Heart right ventricle (tissue), 16 donors: ENCODE results near the gene C1orf115. TPM values are rescaled to one million over a fixed set of nuclear protein-coding genes. Genes with fewer than 3 reads are reported as not detected.
A peak's percentile ranks its signal among the peaks of the same experiment; 100 is the strongest.
"Not testable (repeated sequence)": the region's sequence is repeated elsewhere in the genome, so short reads cannot be mapped to it uniquely, and the experiment has no call there.

Experiments used
- ATAC-seq, 8 donors: fragments of 200-7000 bp; cut with Tn5 transposase; one replicate each; pipeline ENCODE4 v1.9.1; 2020; ENCODE audit warnings: mild to moderate bottlenecking in 8 of 8, moderate library complexity in 8 of 8, moderate number of reproducible peaks in 1 of 8
- DNase-seq, 2 donors: peaks; one replicate each; pipeline ENCODE4 v3.0.0-alpha.2; 2020
- H3K27ac ChIP-seq, 10 donors: fragments of 200-600 bp; sonication (generic) in 2 of 10; one replicate each; pipeline versions ENCODE4 v1.5.0 to v1.8.0; 2020 to 2022; ENCODE audit warnings: mild to moderate bottlenecking in 3 of 10
- H3K27me3 ChIP-seq, 7 donors: fragments of 200-600 bp; one replicate each; pipeline ENCODE4 v1.8.0; 2021 to 2022; ENCODE audit warnings: mild to moderate bottlenecking in 2 of 7
- H3K36me3 ChIP-seq, 9 donors: fragments of 200-600 bp; sonication (generic) in 1 of 9; one replicate each; pipeline versions ENCODE4 v1.5.0 to v1.8.0; 2020 to 2022; ENCODE audit warnings: mild to moderate bottlenecking in 2 of 9
- H3K4me1 ChIP-seq, 9 donors: fragments of 200-600 bp; sonication (generic) in 1 of 9; one replicate each; pipeline versions ENCODE4 v1.5.0 to v1.8.0; 2020 to 2022; ENCODE audit warnings: mild to moderate bottlenecking in 4 of 9
- H3K4me3 ChIP-seq, 10 donors: fragments of 200-600 bp; sonication (generic) in 2 of 10; one replicate each; pipeline versions ENCODE4 v1.5.0 to v1.8.0; 2020 to 2022; ENCODE audit warnings: mild to moderate bottlenecking in 7 of 10, moderate library complexity in 2 of 10
- H3K9me3 ChIP-seq, 11 donors: fragments of 200-600 bp in 10 of 11; sonication (generic) in 2 of 11; one replicate each; pipeline versions ENCODE4 v1.5.0 to v1.8.0; 2013 to 2022; ENCODE audit warnings: mild to moderate bottlenecking in 2 of 11, control low read depth in 1 of 11, moderate library complexity in 1 of 11
- CTCF ChIP-seq, 9 donors: fragments of 200-600 bp; sonication (generic) in 2 of 9; IDR thresholded peaks; one replicate each; pipeline versions ENCODE4 v1.5.0 to v1.8.0; 2021 to 2022; ENCODE audit warnings: antibody characterized with exemption in 9 of 9, mild to moderate bottlenecking in 5 of 9, moderate library complexity in 1 of 9
- WGBS, 2 donors: extraction: QIAGEN DNeasy Blood & Tissue Kit; methylation state at CpG; one replicate each; pipeline ENCODE4 v1.1.7; 2013; ENCODE audit warnings: inconsistent platforms in 1 of 2; 5-methylcytosine and 5-hydroxymethylcytosine counted together
- intact Hi-C, 10 donors: fragments of 100-400 bp; cut with DNase I; formaldehyde crosslinking; loops; one replicate each; pipeline versions ENCODE4 v1.11.1 to v1.14.2; 2022
- polyA plus RNA-seq, 2 donors: library from polyadenylated mRNA; stranded (reverse); fragments of 200-250 nt; gene quantifications; one replicate each; pipeline ENCODE4 v1.2.3, GENCODE V29; 2013
- total RNA-seq, 10 donors: library from RNA; stranded (reverse); fragmentation: NEBNext Ultra II Directional in 3 of 10; extraction: Animal tissue kit (Norgen Biotek cat#: 25700) in 3 of 10; gene quantifications; one replicate each; pipeline versions ENCODE4 v1.2.1 to v1.2.4, GENCODE V29; 2021 to 2023
- donor health status: Arrhythmogenic right ventricular cardiomyopathy.
- donor health status: ischemic (EF 13 %, LVEDD 7.1; RV severe dilation, severe dysfunction).
- donor health status: healthy with polysubstance abuse.
- donor health status: DM: no; HTN: yes; CAD: no.
- donor health status: DM: no; HTN: no; CAD: no.
- donor health status: ischemic (EF 25% LVEDD 6.9; RV normal size, moderate dysfunction).
- donor health status: ischemic (EF 25% LVEDD 5.7; RV mildly dilated, moderate dysfunction).
- donor health status: healthy.
- donor health status: DM: yes; HTN: yes; CAD: no.
- donor health status: Ischemic cardiomyopathy.
- donor health status: ischemic (EF 35%, LVEDD 5.7; RV mildly dilated, moderate dysfunction).
- donor health status: nonischemic (EF 11% LVEDD 7.7; RV severe dilation, severe dysfunction).
- donor health status: DM: yes; HTN: yes; CAD: no.
- donor health status: PGD.
- donor health status: ischemic (EF 29% LVEDD 5.4; RV normal size, mild dysfunction).
- donor health status: nonischemic (EF 23%, LVEDD 6.1; RV moderate dilation, normal function).

Gene C1orf115
- total and polyA plus RNA-seq, 12 donors, result 6.2 to 24.8 (median 13.2) TPM

- H3K36me3 ChIP-seq, result no peaks in the 10 kb centered on the region
- H3K9me3 ChIP-seq, result no peaks in the 10 kb centered on the region
- ATAC-seq (peak in 6 of 8 donors; percentile 3 to 38 (median 34)), DNase-seq (no peak)
- 50 to 70% methylated on average over 3 of the region's 3 CpGs for WGBS, 2 donors
- no peak for TF ChIP-seq CTCF (IDR thresholded peaks at IDR 0.05)
- intact Hi-C loops, result loop anchor here in 9 of 10 donors (1.0 to 10.0 kb wide), 7 partner anchors 40 to 457 kb away; partner anchors contain the start of genes C1orf115 (in 7 of the 9) and RAB3GAP2 (in 1 of the 9)
- no peaks in the 10 kb centered on the region for H3K27me3 ChIP-seq
- H3K27ac ChIP-seq, result peak overlapping the region; percentile 7 to 93 (median 78)
- peak overlapping the region in 4 of 10 donors; percentile 35 to 44 (median 40) for H3K4me3 ChIP-seq
- peaks cover 0 to 25% (median 18%) of the 10 kb centered on the region in 9 donors for H3K4me1 ChIP-seq
These were observed 42.0 kb downstream of the C1orf115 start for GRCh38 chr1:220732137-220732536.

DNA sequence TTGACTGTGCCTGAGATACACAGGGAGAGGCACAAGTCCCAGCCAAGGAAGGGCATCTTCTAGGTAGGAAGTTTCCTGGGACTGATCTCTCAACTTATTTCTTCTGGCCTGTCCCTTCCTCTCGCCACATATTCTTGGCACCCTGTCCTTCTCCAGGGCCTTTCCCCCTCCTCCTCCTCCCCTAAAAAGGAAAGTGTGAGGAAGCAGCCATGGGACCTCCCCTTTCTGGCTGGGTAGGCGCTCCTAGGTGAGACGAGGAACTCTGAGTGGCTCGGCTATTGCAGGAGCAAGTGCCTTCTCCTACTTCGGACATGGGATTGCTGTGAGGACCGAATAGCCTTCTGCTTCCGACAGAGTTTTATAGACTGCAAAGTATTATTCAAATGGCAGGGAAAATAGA lies 42.5 kb downstream of the C1orf115 start:
- WGBS, 2 donors, result 34 to 57% methylated on average over 7 of the region's 7 CpGs
- peak overlapping the region; percentile 7 to 93 (median 78) for H3K27ac ChIP-seq
- ATAC-seq (peak; percentile 64 to 88 (median 78)), DNase-seq (peak in 1 of 2 donors; percentile 35)
- TF ChIP-seq CTCF (IDR thresholded peaks at IDR 0.05), result no peak
- peak overlapping the region in 9 of 10 donors; percentile 2 to 44 (median 35) for H3K4me3 ChIP-seq
- intact Hi-C loops, result loop anchor here (1.0 to 10.0 kb wide), 8 partner anchors 40 to 458 kb away; partner anchors contain the start of genes C1orf115 (in 9 of the 10) and RAB3GAP2 (in 1 of the 10)
- peaks cover 0 to 25% (median 18%) of the 10 kb centered on the region in 9 donors for H3K4me1 ChIP-seq
- H3K36me3 ChIP-seq, result no peaks in the 10 kb centered on the region
- H3K9me3 ChIP-seq, result no peaks in the 10 kb centered on the region
- no peaks in the 10 kb centered on the region for H3K27me3 ChIP-seq

- peak; percentile 74 to 92 for DNase-seq
- H3K4me1 ChIP-seq, result peaks cover 0 to 25% (median 18%) of the 10 kb centered on the region in 9 donors
- no peaks in the 10 kb centered on the region for H3K36me3 ChIP-seq
- H3K9me3 ChIP-seq, result no peaks in the 10 kb centered on the region
- H3K27me3 ChIP-seq, result no peaks in the 10 kb centered on the region
- TF ChIP-seq CTCF (IDR thresholded peaks at IDR 0.05), result peak; percentile 81 to 94 (median 90)
- peak overlapping the region in 9 of 10 donors; percentile 2 to 44 (median 35) for H3K4me3 ChIP-seq
- H3K27ac ChIP-seq, result peak overlapping the region; percentile 7 to 93 (median 78)
- ATAC-seq, result peak; percentile 93 to 98 (median 96)
- intact Hi-C loops, result loop anchor here (1.0 to 10.0 kb wide), 8 partner anchors 41 to 458 kb away; partner anchors contain the start of genes C1orf115 (in 8 of the 10) and RAB3GAP2 (in 1 of the 10)
- 1 to 2% methylated on average over 15 of the region's 15 CpGs for WGBS, 2 donors
These were observed 43.0 kb downstream of the C1orf115 start for GRCh38 chr1:220733086-220733601.

DNA sequence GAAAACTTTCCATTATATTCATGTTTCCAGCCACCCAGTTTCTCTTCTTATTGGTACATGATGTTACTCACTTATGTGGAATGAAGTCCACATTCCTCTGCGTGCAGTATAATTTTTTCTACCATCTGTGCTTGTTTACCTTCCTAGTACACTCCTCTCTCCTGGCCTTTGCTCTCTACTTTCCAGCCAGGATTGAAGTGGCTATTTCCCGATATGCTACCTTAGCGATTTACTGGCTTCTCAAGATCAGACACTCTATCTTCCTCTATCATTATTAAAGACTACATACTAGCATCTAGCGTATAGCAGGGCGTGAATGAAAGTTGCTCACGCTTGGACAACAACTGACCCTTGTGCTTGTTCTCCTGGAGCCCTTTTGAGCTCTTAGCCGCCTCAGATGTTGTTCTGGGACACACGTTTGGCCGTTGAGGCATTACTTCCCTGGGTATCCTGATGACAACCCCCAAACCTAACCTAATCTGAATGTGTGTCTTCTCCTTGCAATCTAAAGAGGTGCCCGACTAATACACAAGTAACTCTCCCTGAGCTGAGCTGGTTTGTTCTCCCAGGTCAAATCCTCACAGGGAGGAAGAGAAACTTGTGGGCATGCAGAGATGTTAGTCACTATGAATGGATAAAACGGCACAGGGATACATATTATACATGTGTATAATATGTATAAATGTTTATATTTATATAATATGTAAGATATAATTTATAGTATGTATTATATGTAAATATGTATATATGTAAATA lies 44.6 kb downstream of the C1orf115 start:
- DNase-seq (no peak), ATAC-seq (no peak)
- no peak overlapping the region for H3K4me3 ChIP-seq
- H3K9me3 ChIP-seq, result no peaks in the 10 kb centered on the region
- no peaks in the 10 kb centered on the region for H3K27me3 ChIP-seq
- H3K4me1 ChIP-seq, result peaks cover 0 to 25% (median 18%) of the 10 kb centered on the region in 9 donors
- WGBS, 2 donors, result 91 to 92% methylated on average over 11 of the region's 11 CpGs
- no peak overlapping the region for H3K27ac ChIP-seq
- H3K36me3 ChIP-seq, result no peaks in the 10 kb centered on the region
- TF ChIP-seq CTCF (IDR thresholded peaks at IDR 0.05), result no peak
- intact Hi-C loops, result loop anchor here in 4 of 10 donors (5.0 to 10.0 kb wide), 3 partner anchors 42 to 460 kb away; partner anchors contain the start of genes C1orf115 (in 2 of the 4) and RAB3GAP2 (in 1 of the 4)

DNA sequence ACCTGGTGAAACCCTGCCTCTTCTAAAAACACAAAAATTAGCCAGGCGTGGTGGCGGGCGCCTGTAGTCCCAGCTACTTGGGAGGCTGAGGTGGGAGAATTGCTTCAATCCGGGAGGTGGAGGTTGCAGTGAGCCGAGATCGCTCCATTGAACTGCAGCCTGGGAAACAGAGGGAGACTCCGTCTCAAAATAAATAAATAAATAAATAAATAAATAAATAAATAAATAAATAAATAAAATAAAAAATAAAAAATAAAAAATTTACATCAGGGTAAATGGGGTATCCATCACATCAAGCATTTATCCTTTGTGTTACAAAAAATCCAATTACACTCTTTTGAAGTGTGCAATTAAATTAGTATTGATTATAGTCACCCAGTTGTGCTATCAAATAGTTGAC lies 46.1 kb downstream of the C1orf115 start:
- H3K36me3 ChIP-seq, DNase-seq, ATAC-seq, H3K9me3 ChIP-seq, H3K27me3 ChIP-seq, H3K27ac ChIP-seq, H3K4me3 ChIP-seq: not testable (repeated sequence)
- H3K4me1 ChIP-seq, result peaks cover 0 to 25% (median 18%) of the 10 kb centered on the region in 9 donors
- 97 to 99% methylated on average over 7 of the region's 7 CpGs for WGBS, 2 donors
- intact Hi-C loops, result loop anchor here in 1 of 10 donors (10.0 kb wide), 1 partner anchor 461 kb away; the partner anchor contains the start of gene RAB3GAP2
